NCI-H2107 treated with DMSO at 0.1 percent for 48 hours (cell line): ENCODE measurements around the gene SWAP70.
"Not testable (repeated sequence)": the region's sequence is repeated elsewhere in the genome, so short reads cannot be mapped to it uniquely, and the experiment has no call there.

Experiments
- DNase-seq: peaks from one replicate; lab custom pipeline; 2025; ENCODE audit not compliant: unreplicated experiment; lab: John Stamatoyannopoulos, UW

Gene SWAP70

GRCh38 chr11:9689721-9690120 is 25.8 kb downstream of the SWAP70 start:
- no peak for DNase-seq

GRCh38 chr11:9691865-9692264 is 28.0 kb downstream of the SWAP70 start:
- DNase-seq: no peak

GRCh38 chr11:9692691-9693090 is 28.8 kb downstream of the SWAP70 start:
- no peak for DNase-seq

- no peak for DNase-seq
Measured at GRCh38 chr11:9693801-9694553, 30.1 kb downstream of the SWAP70 start.

DNA sequence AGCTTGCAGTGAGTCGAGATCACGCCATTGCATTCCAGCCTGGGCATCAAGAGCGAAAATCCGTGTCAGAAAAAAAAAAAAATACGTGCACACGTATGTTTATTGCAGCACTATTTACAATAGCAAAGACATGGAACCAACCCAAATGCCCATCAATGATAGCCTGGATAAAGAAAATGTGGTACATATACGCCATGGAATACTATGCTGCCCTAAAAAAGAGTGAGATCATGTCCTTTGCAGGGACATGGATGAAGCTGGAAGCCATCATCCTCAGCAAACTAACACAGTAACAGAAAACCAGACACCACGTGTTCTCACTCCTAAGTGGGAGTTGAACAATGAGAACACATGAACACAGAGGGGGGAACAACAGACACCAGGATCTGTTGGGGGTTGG is 31.4 kb downstream of the SWAP70 start:
- DNase-seq: not testable (repeated sequence)

DNA sequence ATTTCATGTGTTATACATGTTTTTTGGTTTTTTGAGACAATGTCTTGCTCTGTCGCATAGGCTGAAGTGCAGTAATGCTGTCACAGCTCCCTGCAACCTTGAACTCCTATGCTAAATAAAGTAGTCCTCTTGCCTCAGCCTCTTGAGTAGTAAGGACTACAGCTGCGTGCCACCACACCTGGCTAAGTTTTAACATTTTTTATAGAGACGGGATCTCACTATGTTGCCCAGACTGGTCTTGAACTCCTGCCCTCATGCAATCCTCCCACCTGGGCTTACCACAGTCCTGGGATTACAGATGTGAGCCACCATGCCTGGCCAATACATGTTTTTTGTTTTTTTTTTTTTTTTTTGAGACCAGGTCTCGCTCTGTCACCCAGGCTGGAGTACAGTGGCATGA is 33.9 kb downstream of the SWAP70 start:
- DNase-seq: no peak

DNA sequence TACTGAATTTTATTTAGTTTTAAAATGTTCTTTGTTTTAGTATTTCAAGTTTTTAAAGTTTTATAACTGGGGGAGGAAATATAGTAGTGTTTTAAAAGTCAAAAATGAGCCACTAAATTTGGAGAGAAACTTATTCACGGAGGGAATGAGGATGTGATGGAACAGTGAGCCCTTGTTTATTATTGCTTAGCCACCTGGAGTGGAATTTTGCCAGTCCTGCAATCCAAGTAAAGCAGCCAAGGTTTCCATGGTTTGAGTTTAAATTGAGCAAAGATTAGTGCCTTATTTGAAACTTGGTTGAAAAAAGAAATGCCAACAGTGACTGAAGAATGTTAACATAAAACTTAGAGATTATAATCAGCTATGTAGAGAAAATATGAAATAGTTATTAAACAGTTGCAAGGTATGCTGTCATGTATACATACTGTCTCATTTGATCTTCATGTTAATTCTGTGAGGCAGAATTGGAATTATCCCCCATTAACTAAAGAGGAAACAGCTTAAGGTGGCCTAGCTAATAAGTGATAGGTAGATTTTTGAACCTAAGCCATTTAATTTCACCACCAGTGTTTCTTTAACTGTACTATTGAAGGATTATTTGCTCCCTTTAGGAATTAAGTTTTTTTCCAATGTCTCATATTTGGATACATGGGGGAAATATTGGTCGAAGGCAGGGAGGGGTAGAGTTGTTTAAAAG is 36.4 kb downstream of the SWAP70 start:
- DNase-seq: no peak

DNA sequence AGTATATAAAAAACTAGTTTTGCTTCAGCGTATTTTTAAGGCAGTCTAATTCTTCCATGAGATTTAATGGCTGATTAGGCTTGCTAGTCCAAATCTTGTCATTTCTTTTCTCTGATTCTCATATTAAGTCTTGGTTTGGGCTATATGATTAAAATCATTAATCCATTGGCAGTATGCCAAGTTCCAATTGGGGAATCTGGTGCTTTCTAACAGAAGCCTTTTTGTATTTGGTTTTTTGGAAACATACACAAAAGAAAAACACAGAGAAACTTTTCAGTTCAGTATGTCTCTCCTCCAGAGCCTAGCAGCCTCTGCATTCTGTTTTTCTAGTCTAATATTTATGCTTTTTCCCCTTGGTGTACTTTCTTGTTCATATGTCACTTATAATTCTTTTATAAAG is 37.9 kb downstream of the SWAP70 start:
- no peak for DNase-seq

DNA sequence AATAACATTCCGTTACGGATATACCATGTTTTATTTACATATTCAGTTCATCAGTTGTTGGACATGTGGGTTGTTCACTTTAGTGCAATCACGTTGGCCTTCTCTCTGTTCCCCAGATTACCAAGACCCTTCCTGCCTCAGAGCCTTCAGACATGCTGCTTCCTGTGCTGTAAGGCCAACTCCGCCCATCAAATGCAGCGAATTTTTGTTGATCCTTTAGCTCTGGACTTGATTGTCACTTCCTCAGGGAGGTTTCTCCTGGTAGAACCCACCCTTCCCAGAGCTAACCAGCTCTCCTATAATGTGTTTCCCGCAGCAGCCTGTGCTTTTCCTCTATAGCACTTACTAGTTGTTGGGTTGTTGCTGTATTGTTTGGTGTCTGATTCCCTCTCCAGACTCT is 39.4 kb downstream of the SWAP70 start:
- no peak for DNase-seq

- DNase-seq: no peak
Measured at GRCh38 chr11:9704037-9704436, 40.2 kb downstream of the SWAP70 start.

- no peak for DNase-seq
Measured at GRCh38 chr11:9704620-9705019, 40.7 kb downstream of the SWAP70 start.

GRCh38 chr11:9705361-9705760 is 41.5 kb downstream of the SWAP70 start:
- not testable (repeated sequence) for DNase-seq

- DNase-seq: no peak
Measured at GRCh38 chr11:9708544-9708943, 44.7 kb downstream of the SWAP70 start.

- no peak for DNase-seq
Measured at GRCh38 chr11:9710223-9710622, 46.3 kb downstream of the SWAP70 start.

DNA sequence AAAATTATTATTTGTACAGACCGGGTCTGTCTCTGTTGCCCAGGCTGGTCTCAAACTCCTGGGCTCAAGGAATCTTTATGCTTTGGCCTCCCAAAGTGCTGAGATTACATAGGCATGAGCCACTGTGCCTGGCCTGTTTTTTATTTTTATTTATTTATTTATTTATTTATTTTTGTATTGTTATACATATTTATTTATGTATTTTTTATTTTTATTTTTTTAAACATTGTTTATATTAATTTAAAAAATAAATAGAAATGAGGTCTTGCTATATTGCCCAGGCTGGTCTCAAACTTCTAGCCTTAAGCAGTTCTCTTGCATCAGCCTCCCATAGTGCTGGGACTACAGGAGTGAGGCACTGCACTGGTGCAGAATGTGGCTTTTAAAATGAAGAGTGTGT is 47.0 kb downstream of the SWAP70 start:
- DNase-seq: no peak

GRCh38 chr11:9711454-9712307 is 47.8 kb downstream of the SWAP70 start:
- DNase-seq: no peak

GRCh38 chr11:9714272-9714940 is 50.5 kb downstream of the SWAP70 start:
- DNase-seq: no peak

- DNase-seq: no peak
Measured at GRCh38 chr11:9716275-9717039, 52.6 kb downstream of the SWAP70 start.

DNA sequence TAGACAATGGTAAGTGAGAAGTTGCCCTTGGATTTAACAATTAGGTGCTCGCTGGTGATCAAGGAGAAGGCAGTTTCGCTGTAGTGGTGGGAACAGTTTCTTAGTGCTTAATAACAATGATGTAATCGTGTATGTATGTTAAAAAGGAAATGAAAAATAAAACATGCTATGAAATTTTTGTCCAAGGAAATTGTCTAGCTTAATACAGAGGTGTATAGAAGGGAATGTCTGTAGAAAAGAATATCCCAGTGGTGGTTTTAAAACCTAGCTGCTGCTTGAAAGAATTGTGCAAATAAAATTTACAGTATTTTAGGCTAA is 53.1 kb downstream of the SWAP70 start:
- no peak for DNase-seq

DNA sequence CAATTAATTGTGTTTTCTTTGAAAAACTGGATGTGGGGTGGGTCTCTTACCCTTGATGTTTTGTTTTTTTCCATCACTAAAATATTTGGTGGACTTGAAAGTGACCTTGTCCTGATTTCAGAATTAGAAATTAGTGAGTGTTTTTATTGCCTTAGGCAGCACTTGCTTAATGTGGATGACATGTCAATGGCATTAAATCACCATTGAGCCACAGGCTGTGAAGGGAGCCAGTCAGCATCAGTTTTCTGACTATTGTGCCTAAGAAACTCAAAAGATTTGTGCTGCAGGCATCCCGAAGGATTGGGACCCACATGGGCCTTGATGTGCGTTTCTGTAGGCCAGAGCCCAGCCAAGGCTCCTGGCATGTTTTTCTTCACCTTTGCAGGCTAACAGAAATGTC is 53.8 kb downstream of the SWAP70 start:
- no peak for DNase-seq

DNA sequence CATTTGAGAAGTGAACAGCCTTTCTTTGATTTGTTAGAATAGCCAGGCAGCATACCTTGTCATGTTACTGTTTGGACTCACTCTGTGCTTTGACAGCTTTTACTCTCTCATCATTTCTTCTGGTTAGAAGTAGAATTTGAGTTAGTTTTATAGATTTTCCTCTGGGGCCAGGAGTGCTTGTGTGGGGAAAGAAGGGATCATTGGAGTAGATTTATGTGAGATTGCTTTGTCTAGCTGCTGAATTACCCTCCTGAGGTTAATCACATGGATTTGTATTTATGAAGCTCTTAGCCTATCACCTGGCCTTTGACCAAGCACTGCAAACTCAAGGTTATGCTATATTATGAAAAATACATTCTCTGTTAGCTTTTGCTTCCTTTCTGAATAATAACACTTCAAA is 54.3 kb downstream of the SWAP70 start:
- DNase-seq: no peak
